Smooth muscle cell (in vitro differentiated cells): Measurements from ENCODE around the gene ADIPOQ. TPM values are rescaled to one million over a fixed set of nuclear protein-coding genes. Genes with fewer than 3 reads are reported as not detected.

Source experiments
- DNase-seq: peaks from one replicate; lab custom pipeline; 2025; ENCODE audit not compliant: unreplicated experiment; lab: John Stamatoyannopoulos, UW
- H2AFZ ChIP-seq: fragments of 200-600 bp; sonication (generic); 2 replicates; pipeline ENCODE4 v1.6.0; 2016; ENCODE audit warnings: antibody characterized with exemption, low read depth, mild to moderate bottlenecking
- H3F3A ChIP-seq: fragments of 200-600 bp; sonication (generic); 2 replicates; pipeline ENCODE4 v1.6.0; 2017; ENCODE audit warnings: antibody characterized with exemption, low read depth
- H3K27ac ChIP-seq: fragments of 200-600 bp; sonication (generic); 2 replicates; pipeline ENCODE4 v1.5.1; 2016; ENCODE audit warnings: low read depth, mild to moderate bottlenecking
- H3K27me3 ChIP-seq: fragments of 200-600 bp; sonication (generic); 2 replicates; pipeline ENCODE4 v1.6.1; 2016; ENCODE audit warnings: low read depth, mild to moderate bottlenecking
- H3K36me3 ChIP-seq: fragments of 200-600 bp; sonication (generic); 2 replicates; pipeline ENCODE4 v1.5.1; 2016; ENCODE audit warnings: low read depth
- H3K4me1 ChIP-seq: fragments of 200-600 bp; sonication (generic); 2 replicates; pipeline ENCODE4 v1.5.1; 2016; ENCODE audit warnings: low read depth
- H3K4me2 ChIP-seq: fragments of 200-600 bp; sonication (generic); 2 replicates; pipeline ENCODE4 v1.6.0; 2016; ENCODE audit warnings: mild to moderate bottlenecking
- H3K4me3 ChIP-seq: fragments of 200-600 bp; sonication (generic); 2 replicates; pipeline ENCODE4 v1.5.1; 2016; ENCODE audit warnings: mild to moderate bottlenecking
- H3K79me2 ChIP-seq: fragments of 200-600 bp; sonication (generic); 2 replicates; pipeline ENCODE4 v1.6.0; 2016; ENCODE audit warnings: low read depth, mild to moderate bottlenecking
- H3K9ac ChIP-seq: fragments of 200-600 bp; sonication (generic); 2 replicates; pipeline ENCODE4 v1.6.0; 2016; ENCODE audit warnings: low read depth
- H3K9me3 ChIP-seq: fragments of 200-600 bp; sonication (generic); replicated peaks from 2 replicates; pipeline ENCODE4 v1.5.1; 2016; ENCODE audit warnings: low read depth
- H4K20me1 ChIP-seq: fragments of 200-600 bp; sonication (generic); 2 replicates; pipeline ENCODE4 v1.6.0; 2016; ENCODE audit warnings: low read depth
- CTCF ChIP-seq: fragments of 200-600 bp; sonication (generic); IDR thresholded peaks from 2 replicates; pipeline ENCODE4 v1.5.1; 2017; ENCODE audit warnings: borderline replicate concordance, mild to moderate bottlenecking, antibody characterized with exemption; ENCODE audit not compliant: insufficient read depth, poor library complexity, severe bottlenecking
- WGBS: methylation state at CpG from one replicate; pipeline ENCODE4 v1.1.7; 2016; ENCODE audit warnings: low lambda C conversion rate; 5-methylcytosine and 5-hydroxymethylcytosine counted together
- polyA plus RNA-seq: library from polyadenylated mRNA; unstranded; fragments of >200 nt; fragmentation: Nextera tagmentation; extraction: Ambion mirVana; gene quantifications from 2 replicates; pipeline ENCODE4 v1.2.1, GENCODE V29; 2016
- total RNA-seq: library from RNA; depleted of rRNA; stranded (reverse); fragments of >200 nt; gene quantifications from 2 replicates; pipeline ENCODE4 v1.2.3, GENCODE V29; 2014

ADIPOQ gene
- total and polyA plus RNA-seq, 2 experiments from 2014 or later, result not detected

GRCh38 chr3:186841620-186842019 is 890 bp upstream of the ADIPOQ start:
- no peaks in the 10 kb centered on the region for H3K9me3 ChIP-seq
- WGBS, result 81% methylated on average over 4 of the region's 4 CpGs
- TF ChIP-seq CTCF, result no peak
- H3K27ac ChIP-seq, result no peak overlapping the region
- H3K9ac ChIP-seq, result no peak overlapping the region
- no peak for DNase-seq
- H2AFZ ChIP-seq, result no peak overlapping the region
- no peaks in the 10 kb centered on the region for H3F3A ChIP-seq
- H3K4me2 ChIP-seq, result no peak overlapping the region
- H3K36me3 ChIP-seq, result no peaks in the 10 kb centered on the region
- no peaks in the 10 kb centered on the region for H3K79me2 ChIP-seq
- H4K20me1 ChIP-seq, result no peaks in the 10 kb centered on the region
- H3K4me1 ChIP-seq, result no peaks in the 10 kb centered on the region
- peaks cover 16% of the 10 kb centered on the region for H3K27me3 ChIP-seq
- no peak overlapping the region for H3K4me3 ChIP-seq

GRCh38 chr3:186843039-186843432 is 526 bp downstream of the ADIPOQ start:
- Histone ChIP-seq H2AFZ (no peak overlapping the region), H3K9ac (no peak overlapping the region), H3K27ac (no peak overlapping the region), H3K4me1 (no peaks in the 10 kb centered on the region), H3K4me3 (no peak overlapping the region), H3K4me2 (no peak overlapping the region), H3K9me3 (no peaks in the 10 kb centered on the region), H3K36me3 (no peaks in the 10 kb centered on the region), H4K20me1 (no peaks in the 10 kb centered on the region), H3K79me2 (no peaks in the 10 kb centered on the region), H3K27me3 (peaks cover 21% of the 10 kb centered on the region), H3F3A (no peaks in the 10 kb centered on the region)
- 91% methylated on average over 3 of the region's 3 CpGs for WGBS
- no peak for DNase-seq
- TF ChIP-seq CTCF, result no peak

DNA sequence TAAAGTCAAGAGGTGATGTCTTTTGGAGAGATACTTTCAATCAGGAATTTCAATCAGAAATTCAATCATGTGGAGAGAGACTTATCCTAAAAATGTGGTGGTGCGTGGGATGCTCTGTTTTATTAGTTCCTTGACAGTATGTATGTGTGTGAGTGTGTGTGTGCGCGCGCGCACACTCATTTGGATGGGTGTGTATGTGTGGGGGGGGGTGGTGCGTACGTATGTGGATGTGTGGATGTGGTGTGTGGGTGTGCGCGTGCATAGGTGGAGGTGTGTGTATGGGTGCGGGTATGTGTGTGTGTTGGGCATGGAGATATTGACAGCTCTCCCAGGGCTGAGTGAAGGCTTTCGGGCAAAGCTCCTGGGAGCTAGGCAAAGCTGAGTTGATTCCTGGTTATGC is 2.4 kb downstream of the ADIPOQ start:
- Histone ChIP-seq H3K27me3 (peaks cover 21% of the 10 kb centered on the region), H3K9me3 (no peaks in the 10 kb centered on the region), H3K4me2 (no peak overlapping the region), H3K36me3 (no peaks in the 10 kb centered on the region), H4K20me1 (no peaks in the 10 kb centered on the region), H2AFZ (no peak overlapping the region), H3K27ac (no peak overlapping the region), H3K79me2 (no peaks in the 10 kb centered on the region), H3K4me1 (no peaks in the 10 kb centered on the region), H3F3A (no peaks in the 10 kb centered on the region), H3K9ac (no peak overlapping the region), H3K4me3 (no peak overlapping the region)
- no peak for DNase-seq
- WGBS, result 84% methylated on average over 11 of the region's 11 CpGs
- TF ChIP-seq CTCF, result no peak

- Histone ChIP-seq H3K79me2 (no peaks in the 10 kb centered on the region), H4K20me1 (no peaks in the 10 kb centered on the region), H3K36me3 (no peaks in the 10 kb centered on the region), H2AFZ (no peak overlapping the region), H3K9ac (no peak overlapping the region), H3K4me1 (no peaks in the 10 kb centered on the region), H3K9me3 (no peaks in the 10 kb centered on the region), H3K27ac (no peak overlapping the region), H3K4me3 (no peak overlapping the region), H3F3A (no peaks in the 10 kb centered on the region), H3K27me3 (peaks cover 21% of the 10 kb centered on the region), H3K4me2 (no peak overlapping the region)
- 89% methylated on average over 10 of the region's 10 CpGs for WGBS
- TF ChIP-seq CTCF, result no peak
- DNase-seq, result no peak
Observed at GRCh38 chr3:186845756-186846155, 3.2 kb downstream of the ADIPOQ start.
